ENCODE results near the gene BAZ2B.

GRCh38 chr2:159283529-159283928 is 332.8 kb downstream of the BAZ2B start:
- no peak for TF ChIP-seq CTCF (conservative IDR thresholded peaks at IDR 0.05; ENCODE audit: low read length)
- no peak for TF ChIP-seq EZH2phosphoT487 (IDR thresholded peaks at IDR 0.05; ENCODE audit: borderline replicate concordance)

Measured in Loucy (cell line).